Activated naive CD8-positive, alpha-beta T cell treated with anti-CD3 and anti-CD28 coated beads for 36 hours (primary cell): Measurements from ENCODE around the gene DNAH2. TPM values are rescaled to one million over a fixed set of nuclear protein-coding genes. Genes with fewer than 3 reads are reported as not detected.

Experiments used
- DNase-seq: peaks from one replicate; pipeline ENCODE4 v3.0.0; 2021
- H3K27ac Mint-ChIP-seq: one replicate; pipeline ENCODE4 v1.8.0; 2022; ENCODE audit warnings: mild to moderate bottlenecking, moderate library complexity, mixed read lengths
- H3K27me3 Mint-ChIP-seq: one replicate; pipeline ENCODE4 v1.8.0; 2022; ENCODE audit warnings: mild to moderate bottlenecking, mixed read lengths
- H3K36me3 Mint-ChIP-seq: one replicate; pipeline ENCODE4 v1.8.0; 2021; ENCODE audit warnings: mild to moderate bottlenecking, mixed read lengths
- H3K4me1 Mint-ChIP-seq: one replicate; pipeline ENCODE4 v1.8.0; 2021; ENCODE audit warnings: mixed read lengths
- H3K4me3 Mint-ChIP-seq: one replicate; pipeline ENCODE4 v1.8.0; 2022; ENCODE audit warnings: mild to moderate bottlenecking, moderate library complexity, mixed read lengths
- H3K9me3 Mint-ChIP-seq: one replicate; pipeline ENCODE4 v1.8.0; 2022; ENCODE audit warnings: mixed read lengths
- total RNA-seq, 2 experiments: library from RNA; stranded (reverse); gene quantifications; one replicate each; pipeline ENCODE4 v1.2.3, GENCODE V29; 2021

Gene DNAH2
- under 1 TPM; 0.04 to 0.14 TPM for total RNA-seq

DNA sequence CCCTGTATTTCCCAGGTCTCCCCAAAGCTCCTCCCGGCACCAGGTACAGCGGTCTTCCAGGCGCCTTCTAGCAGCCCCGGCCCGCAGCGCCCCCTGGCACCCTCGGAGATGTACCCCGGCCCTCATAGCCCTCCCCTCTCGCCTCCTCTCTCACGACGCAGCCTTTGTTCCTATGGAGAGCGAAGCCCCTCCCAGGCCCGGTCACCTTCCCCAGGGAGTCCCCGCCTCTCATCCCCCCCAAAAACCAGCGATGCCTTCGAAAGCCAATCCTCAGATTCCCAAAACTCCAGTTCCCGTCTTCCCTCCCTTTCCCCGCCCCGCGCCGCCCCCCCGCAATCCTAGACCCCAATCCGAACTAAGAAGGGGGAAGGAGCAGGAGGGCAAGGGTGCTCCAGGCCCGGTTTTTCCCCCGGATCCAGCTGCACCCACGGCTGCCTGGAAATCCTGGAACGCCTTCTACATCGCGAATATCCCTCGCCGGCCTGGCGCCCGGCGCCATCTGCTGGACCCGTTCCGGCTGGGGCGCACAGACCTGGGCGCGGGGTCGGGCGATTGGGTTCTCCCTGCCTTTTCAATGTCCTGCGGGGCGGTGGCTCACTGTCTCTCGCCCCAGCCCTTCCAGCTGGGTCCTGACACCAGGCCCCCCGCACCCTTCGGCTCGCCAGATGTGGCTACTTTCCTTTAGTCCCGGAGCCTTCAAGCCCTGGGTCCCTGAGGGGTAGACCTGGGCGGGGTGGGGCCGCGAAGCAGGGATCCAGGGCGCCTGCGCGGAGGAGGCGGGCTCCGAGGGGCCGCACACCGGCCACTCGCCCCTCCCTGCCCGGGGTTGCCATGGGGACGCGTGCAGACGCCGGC, at the start of gene DNAH2:
DNAH2 (plus strand) TSS at position 844 of the 855 bp plus-strand sequence. CDS start 1,991 bp downstream, outside the sequence.
- Mint-ChIP-seq H3K4me1 (peaks cover 16% of the 10 kb centered on the region), H3K27ac (no peak within 1 kb of the TSS), H3K27me3 (peaks cover 90% of the 10 kb centered on the region), H3K9me3 (no peaks in the 10 kb centered on the region), H3K36me3 (no peaks in the 10 kb centered on the region), H3K4me3 (peak within 1 kb of the TSS; percentile 77)
- DNase-seq, result peak; percentile 76

- Mint-ChIP-seq H3K27ac (no peak overlapping the region), H3K4me3 (no peak overlapping the region), H3K9me3 (peaks cover 3% of the 10 kb centered on the region), H3K36me3 (peaks cover 20% of the 10 kb centered on the region), H3K4me1 (no peaks in the 10 kb centered on the region), H3K27me3 (no peaks in the 10 kb centered on the region)
- no peak for DNase-seq
Measured at GRCh38 chr17:7668482-7668881, 49.1 kb upstream of the DNAH2 start.

- Mint-ChIP-seq H3K4me3 (no peak overlapping the region), H3K27me3 (no peaks in the 10 kb centered on the region), H3K9me3 (peaks cover 9% of the 10 kb centered on the region), H3K4me1 (no peaks in the 10 kb centered on the region), H3K27ac (no peak overlapping the region), H3K36me3 (peaks cover 37% of the 10 kb centered on the region)
- peak; percentile 28 for DNase-seq
Measured at GRCh38 chr17:7673239-7673638, 44.3 kb upstream of the DNAH2 start.

DNA sequence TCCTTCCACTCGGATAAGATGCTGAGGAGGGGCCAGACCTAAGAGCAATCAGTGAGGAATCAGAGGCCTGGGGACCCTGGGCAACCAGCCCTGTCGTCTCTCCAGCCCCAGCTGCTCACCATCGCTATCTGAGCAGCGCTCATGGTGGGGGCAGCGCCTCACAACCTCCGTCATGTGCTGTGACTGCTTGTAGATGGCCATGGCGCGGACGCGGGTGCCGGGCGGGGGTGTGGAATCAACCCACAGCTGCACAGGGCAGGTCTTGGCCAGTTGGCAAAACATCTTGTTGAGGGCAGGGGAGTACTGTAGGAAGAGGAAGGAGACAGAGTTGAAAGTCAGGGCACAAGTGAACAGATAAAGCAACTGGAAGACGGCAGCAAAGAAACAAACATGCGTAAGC, 42.6 kb upstream of the DNAH2 start:
- H3K9me3 Mint-ChIP-seq, result peaks cover 9% of the 10 kb centered on the region
- no peaks in the 10 kb centered on the region for H3K27me3 Mint-ChIP-seq
- peaks cover 37% of the 10 kb centered on the region for H3K36me3 Mint-ChIP-seq
- H3K27ac Mint-ChIP-seq, result no peak overlapping the region
- DNase-seq, result no peak
- H3K4me1 Mint-ChIP-seq, result peaks cover 2% of the 10 kb centered on the region
- H3K4me3 Mint-ChIP-seq, result no peak overlapping the region

DNA sequence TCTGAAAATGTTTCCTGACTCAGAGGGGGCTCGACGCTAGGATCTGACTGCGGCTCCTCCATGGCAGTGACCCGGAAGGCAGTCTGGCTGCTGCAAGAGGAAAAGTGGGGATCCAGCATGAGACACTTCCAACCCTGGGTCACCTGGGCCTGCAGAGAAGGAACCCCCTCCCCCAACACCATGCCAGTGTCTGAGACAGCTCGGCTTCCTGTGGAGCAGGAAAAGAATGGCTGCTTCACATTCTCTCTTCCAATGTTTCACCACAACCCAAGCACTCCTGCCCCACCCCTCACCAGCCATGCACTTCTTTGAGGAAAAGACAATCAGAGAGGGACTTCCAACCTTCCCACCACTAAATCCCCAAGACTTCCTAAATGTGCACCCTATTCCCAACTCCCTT, 41.0 kb upstream of the DNAH2 start:
- H3K36me3 Mint-ChIP-seq, result peaks cover 32% of the 10 kb centered on the region

GRCh38 chr17:7677388-7678067, 40.0 kb upstream of the DNAH2 start:
- no peak for DNase-seq
- H3K27ac Mint-ChIP-seq, result peak overlapping the region; percentile 28
- no peaks in the 10 kb centered on the region for H3K27me3 Mint-ChIP-seq
- H3K36me3 Mint-ChIP-seq, result peaks cover 29% of the 10 kb centered on the region
- no peak overlapping the region for H3K4me3 Mint-ChIP-seq
- peaks cover 9% of the 10 kb centered on the region for H3K9me3 Mint-ChIP-seq
- H3K4me1 Mint-ChIP-seq, result peaks cover 2% of the 10 kb centered on the region

More for the DNA sequence above, 41.0 kb upstream of the DNAH2 start:
- no peak for DNase-seq
- H3K27me3 Mint-ChIP-seq, result no peaks in the 10 kb centered on the region
- no peak overlapping the region for H3K27ac Mint-ChIP-seq
- H3K4me1 Mint-ChIP-seq, result peaks cover 2% of the 10 kb centered on the region
- peaks cover 9% of the 10 kb centered on the region for H3K9me3 Mint-ChIP-seq
- H3K4me3 Mint-ChIP-seq, result no peak overlapping the region

GRCh38 chr17:7684851-7685532, 32.6 kb upstream of the DNAH2 start:
- Mint-ChIP-seq H3K4me3 (peak overlapping the region; percentile 99), H3K36me3 (peaks cover 46% of the 10 kb centered on the region), H3K9me3 (no peaks in the 10 kb centered on the region), H3K4me1 (peaks cover 25% of the 10 kb centered on the region), H3K27me3 (peaks cover 5% of the 10 kb centered on the region), H3K27ac (peak overlapping the region; percentile 99)
- no peak for DNase-seq

- H3K4me1 Mint-ChIP-seq, result peaks cover 28% of the 10 kb centered on the region
Measured at GRCh38 chr17:7685533-7686221, 31.9 kb upstream of the DNAH2 start.

GRCh38 chr17:7686222-7687071, 31.1 kb upstream of the DNAH2 start:
- Mint-ChIP-seq H3K4me1 (peaks cover 28% of the 10 kb centered on the region), H3K4me3 (peak overlapping the region; percentile 99), H3K9me3 (no peaks in the 10 kb centered on the region), H3K36me3 (peaks cover 51% of the 10 kb centered on the region), H3K27me3 (peaks cover 5% of the 10 kb centered on the region), H3K27ac (peak overlapping the region; percentile 99)
- DNase-seq, result peak; percentile 78

More at GRCh38 chr17:7685533-7686221, 31.9 kb upstream of the DNAH2 start:
- Mint-ChIP-seq H3K36me3 (peaks cover 50% of the 10 kb centered on the region), H3K9me3 (no peaks in the 10 kb centered on the region), H3K27ac (peak overlapping the region; percentile 99), H3K27me3 (peaks cover 5% of the 10 kb centered on the region), H3K4me3 (peak overlapping the region; percentile 99)
- DNase-seq, result peak; percentile 90

DNA sequence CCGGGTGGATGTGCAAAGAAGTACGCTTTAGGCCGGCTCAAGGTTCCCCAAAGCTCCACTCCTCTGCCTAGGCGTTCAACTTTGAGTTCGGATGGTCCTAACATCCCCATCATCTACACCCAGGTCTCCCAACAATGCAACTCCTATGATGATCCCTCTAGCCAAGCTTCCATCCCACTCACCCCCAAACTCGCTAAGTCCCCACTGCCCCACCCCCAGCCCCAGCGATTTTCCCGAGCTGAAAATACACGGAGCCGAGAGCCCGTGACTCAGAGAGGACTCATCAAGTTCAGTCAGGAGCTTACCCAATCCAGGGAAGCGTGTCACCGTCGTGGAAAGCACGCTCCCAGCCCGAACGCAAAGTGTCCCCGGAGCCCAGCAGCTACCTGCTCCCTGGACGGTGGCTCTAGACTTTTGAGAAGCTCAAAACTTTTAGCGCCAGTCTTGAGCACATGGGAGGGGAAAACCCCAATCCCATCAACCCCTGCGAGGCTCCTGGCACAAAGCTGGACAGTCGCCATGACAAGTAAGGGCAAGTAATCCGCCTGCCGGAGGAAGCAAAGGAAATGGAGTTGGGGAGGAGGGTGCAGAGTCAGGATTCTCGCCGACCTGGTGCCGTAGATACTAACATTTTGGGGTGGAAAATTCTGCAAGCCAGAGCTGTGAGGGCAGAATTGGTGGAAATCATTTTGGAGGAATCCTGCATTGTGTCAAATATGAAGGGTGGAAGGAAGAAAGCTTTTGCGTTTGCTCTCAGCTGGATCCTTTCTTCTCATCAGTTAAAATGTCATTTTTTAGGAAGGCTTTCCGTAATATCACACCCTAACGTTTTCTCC, 30.3 kb upstream of the DNAH2 start, which contains the start of gene TP53:
TP53 (minus strand) TSS at position 419 of the 836 bp plus-strand sequence. CDS start 10,896 bp downstream, outside the sequence.
- peaks cover 28% of the 10 kb centered on the region for H3K4me1 Mint-ChIP-seq
- peaks cover 51% of the 10 kb centered on the region for H3K36me3 Mint-ChIP-seq
- peaks cover 5% of the 10 kb centered on the region for H3K27me3 Mint-ChIP-seq

DNA sequence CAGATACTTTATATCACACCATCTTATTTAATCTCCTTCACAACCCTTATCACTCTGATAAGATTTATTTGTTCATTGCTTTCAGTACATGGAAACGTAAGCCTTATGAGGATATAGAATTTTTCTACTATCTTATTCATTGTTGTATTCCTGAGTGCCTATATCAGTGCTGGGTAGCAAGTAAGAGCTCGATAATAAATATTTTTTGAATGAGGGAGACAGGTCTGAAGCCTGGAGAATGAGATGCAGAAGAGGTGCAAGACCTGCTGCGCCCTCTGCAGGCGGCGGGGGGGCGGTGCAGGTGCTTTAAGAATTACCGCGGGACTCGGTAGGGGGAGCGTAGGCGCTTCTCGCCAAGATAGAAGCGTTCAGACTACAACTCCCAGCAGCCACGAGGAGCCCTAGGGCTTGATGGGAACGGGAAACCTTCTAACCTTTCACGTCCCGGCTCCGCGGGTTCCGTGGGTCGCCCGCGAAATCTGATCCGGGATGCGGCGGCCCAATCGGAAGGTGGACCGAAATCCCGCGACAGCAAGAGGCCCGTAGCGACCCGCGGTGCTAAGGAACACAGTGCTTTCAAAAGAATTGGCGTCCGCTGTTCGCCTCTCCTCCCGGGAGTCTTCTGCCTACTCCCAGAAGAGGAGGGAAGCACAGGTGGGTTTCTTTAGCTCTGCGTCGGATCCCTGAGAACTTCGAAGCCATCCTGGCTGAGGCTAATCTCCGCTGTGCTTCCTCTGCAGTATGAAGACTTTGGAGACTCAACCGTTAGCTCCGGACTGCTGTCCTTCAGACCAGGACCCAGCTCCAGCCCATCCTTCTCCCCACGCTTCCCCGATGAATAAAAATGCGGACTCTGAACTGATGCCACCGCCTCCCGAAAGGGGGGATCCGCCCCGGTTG, 29.4 kb upstream of the DNAH2 start, which contains the start of gene WRAP53:
WRAP53 (plus strand) TSS at position 570 of the 900 bp plus-strand sequence; CDS start at position 742, 172 bp downstream.
- H3K9me3 Mint-ChIP-seq, result no peaks in the 10 kb centered on the region
- DNase-seq, result peak; percentile 94
- peaks cover 5% of the 10 kb centered on the region for H3K27me3 Mint-ChIP-seq
- peaks cover 52% of the 10 kb centered on the region for H3K36me3 Mint-ChIP-seq
- H3K4me1 Mint-ChIP-seq, result peaks cover 31% of the 10 kb centered on the region
- H3K4me3 Mint-ChIP-seq, result peak within 1 kb of the TSS; percentile 99
- peak within 1 kb of the TSS; percentile 99 for H3K27ac Mint-ChIP-seq

More for the DNA sequence above, 30.3 kb upstream of the DNAH2 start, which contains the start of gene TP53:
- DNase-seq, result peak; percentile 87
- Mint-ChIP-seq H3K9me3 (no peaks in the 10 kb centered on the region), H3K4me3 (peak within 1 kb of the TSS; percentile 99), H3K27ac (peak within 1 kb of the TSS; percentile 99)

DNA sequence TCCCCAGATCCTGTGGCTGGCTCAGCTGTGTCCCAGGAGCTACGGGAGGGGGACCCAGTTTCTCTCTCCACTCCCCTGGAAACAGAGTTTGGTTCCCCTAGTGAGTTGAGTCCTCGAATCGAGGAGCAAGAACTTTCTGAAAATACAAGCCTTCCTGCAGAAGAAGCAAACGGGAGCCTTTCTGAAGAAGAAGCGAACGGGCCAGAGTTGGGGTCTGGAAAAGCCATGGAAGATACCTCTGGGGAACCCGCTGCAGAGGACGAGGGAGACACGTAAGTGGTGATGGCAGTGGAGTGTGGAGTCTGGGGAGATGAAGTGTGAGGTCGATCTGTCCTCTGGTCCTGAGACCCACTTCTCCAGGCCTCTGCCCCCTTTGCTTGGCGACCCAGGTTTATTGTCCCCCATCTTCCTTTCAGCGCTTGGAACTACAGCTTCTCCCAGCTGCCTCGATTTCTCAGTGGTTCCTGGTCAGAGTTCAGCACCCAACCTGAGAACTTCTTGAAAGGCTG, 28.7 kb upstream of the DNAH2 start:
- H3K36me3 Mint-ChIP-seq, result peaks cover 53% of the 10 kb centered on the region
- peaks cover 28% of the 10 kb centered on the region for H3K4me1 Mint-ChIP-seq
- DNase-seq, result no peak
- peak overlapping the region; percentile 99 for H3K4me3 Mint-ChIP-seq
- H3K27ac Mint-ChIP-seq, result peak overlapping the region; percentile 99
- H3K9me3 Mint-ChIP-seq, result no peaks in the 10 kb centered on the region
- peaks cover 5% of the 10 kb centered on the region for H3K27me3 Mint-ChIP-seq
